Fibroblast of lung (primary cell): ENCODE data around the gene MRI1. TPM values are rescaled to one million over a fixed set of nuclear protein-coding genes. Genes with fewer than 3 reads are reported as not detected.

Experiments
- DNase-seq, 2 donors: peaks; one replicate each; pipeline versions ENCODE4 v3.0.0 to v3.0.0-alpha.2; 2010; ENCODE audit warnings: low read depth in 2 of 2
- H2AFZ ChIP-seq: 2 replicates; pipeline ENCODE4 v1.5.1; 2012; ENCODE audit warnings: low read length, control low read depth, inconsistent platforms
- H3K27ac ChIP-seq: 2 replicates; pipeline ENCODE4 v1.5.1; 2011; ENCODE audit warnings: low read length, control low read depth; ENCODE audit not compliant: insufficient read depth
- H3K27me3 ChIP-seq: 2 replicates; pipeline ENCODE4 v1.5.1; 2011; ENCODE audit warnings: mild to moderate bottlenecking, low read length; ENCODE audit not compliant: control insufficient read depth, insufficient read depth
- H3K36me3 ChIP-seq: 2 replicates; pipeline ENCODE4 v1.5.1; 2011; ENCODE audit warnings: low read length; ENCODE audit not compliant: control insufficient read depth, insufficient read depth
- H3K4me1 ChIP-seq: 2 replicates; pipeline ENCODE4 v1.5.1; 2011; ENCODE audit warnings: low read length; ENCODE audit not compliant: control insufficient read depth, insufficient read depth; ENCODE audit errors: extremely low read depth
- H3K4me2 ChIP-seq: 2 replicates; pipeline ENCODE4 v1.5.1; 2011; ENCODE audit warnings: low read length, control low read depth; ENCODE audit not compliant: insufficient read depth; ENCODE audit errors: extremely low read depth
- H3K4me3 ChIP-seq, 4 experiments: fragments of 200-600 bp in 1 of 4; sonication (generic) in 1 of 4; replicated peaks in 1 of 4; 2 replicates each; pipeline ENCODE4 v1.5.1; 2011 to 2016; ENCODE audit warnings: low read length in 4 of 4, low read depth in 3 of 4, mild to moderate bottlenecking in 3 of 4, control low read depth in 2 of 4, inconsistent platforms in 1 of 4, mixed read lengths in 1 of 4; ENCODE audit not compliant: insufficient read depth in 1 of 4; ENCODE audit errors: control extremely low read depth in 1 of 4
- H3K79me2 ChIP-seq: 2 replicates; pipeline ENCODE4 v1.5.1; 2012; ENCODE audit warnings: mild to moderate bottlenecking, low read length, inconsistent platforms; ENCODE audit not compliant: control insufficient read depth, insufficient read depth
- H3K9ac ChIP-seq: 2 replicates; pipeline ENCODE4 v1.5.1; 2011; ENCODE audit warnings: mild to moderate bottlenecking, low read length, control low read depth; ENCODE audit not compliant: insufficient read depth
- H3K9me3 ChIP-seq: 2 replicates; pipeline ENCODE4 v1.5.1; 2012; ENCODE audit warnings: low read depth, low read length; ENCODE audit not compliant: control insufficient read depth, insufficient read depth
- H4K20me1 ChIP-seq: 2 replicates; pipeline ENCODE4 v1.5.1; 2011; ENCODE audit warnings: low read length; ENCODE audit not compliant: control insufficient read depth, insufficient read depth; ENCODE audit errors: extremely low read depth
- EZH2 ChIP-seq: IDR thresholded peaks from 2 replicates; pipeline ENCODE4 v1.5.1; 2012; ENCODE audit warnings: low read length, control low read depth, mild to moderate bottlenecking; ENCODE audit errors: missing control alignments
- polyA plus RNA-seq, 2 donors: library from polyadenylated mRNA; depleted of rRNA in 1 of 2; stranded (reverse) in 1 of 2; unstranded in 1 of 2; fragments of >200 nt; gene quantifications; 2 replicates each; pipeline ENCODE4 v1.2.1, GENCODE V29; 2011 to 2012; ENCODE audit warnings: missing spikeins in 1 of 2
- total RNA-seq: library from RNA; depleted of rRNA; stranded (reverse); fragments of >200 nt; gene quantifications from 2 replicates; pipeline ENCODE4 v1.2.1, GENCODE V29; 2014
- TF ChIP-seq, protein P1 (sequence below), 2 donors: IDR thresholded peaks in 1 of 2; conservative IDR thresholded peaks in 1 of 2; 1 replicate in 1 of 2; 2 replicates in 1 of 2; pipeline ENCODE4 v1.5.1; 2011 to 2012; ENCODE audit warnings: low read length in 2 of 2, control low read depth in 1 of 2, inconsistent platforms in 1 of 2, low read depth in 1 of 2, mild to moderate bottlenecking in 1 of 2

The MRI1 gene
- total and polyA plus RNA-seq, 2 donors (not counting 1 experiment from before 2014, with no cell fraction given): 17.1 to 17.7 TPM

DNA sequence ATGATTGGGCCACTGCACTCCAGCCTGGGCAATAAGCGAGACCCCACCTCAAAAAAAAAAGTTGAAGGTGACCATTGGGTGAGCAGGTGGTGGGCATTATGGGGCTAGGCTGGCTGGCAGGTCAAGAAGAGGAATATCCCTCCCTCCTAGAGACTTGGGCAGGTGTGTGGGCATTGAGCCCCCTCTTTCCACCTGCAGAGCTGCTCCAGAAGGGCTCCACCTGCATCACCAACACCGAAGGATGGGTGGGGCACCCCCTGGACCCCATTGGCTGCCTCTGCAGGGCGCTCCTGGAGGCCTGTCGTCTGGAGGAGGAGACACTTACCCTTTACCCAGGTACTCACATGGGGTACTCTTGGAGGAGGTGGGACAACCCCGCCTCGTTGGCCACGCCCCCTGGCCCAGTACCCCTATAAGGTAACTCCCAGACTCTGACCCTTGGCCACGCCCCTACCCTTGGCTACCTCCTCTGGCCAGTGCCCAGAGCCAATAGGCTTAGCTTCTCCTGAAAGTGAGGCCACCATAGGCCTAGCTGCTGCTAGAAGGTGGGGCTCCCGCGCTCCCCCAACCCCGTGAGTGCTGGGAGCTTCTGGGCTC is 52.8 kb downstream of the MRI1 start:
- no peak for DNase-seq
- Histone ChIP-seq H3K4me3 (no peak overlapping the region), H3K27me3 (no peaks in the 10 kb centered on the region), H2AFZ (no peak overlapping the region), H3K79me2 (no peaks in the 10 kb centered on the region), H3K36me3 (peaks cover 21% of the 10 kb centered on the region), H3K4me2 (no peak overlapping the region), H3K27ac (no peak overlapping the region), H3K9ac (no peak overlapping the region), H4K20me1 (no peaks in the 10 kb centered on the region), H3K4me1 (no peaks in the 10 kb centered on the region), H3K9me3 (no peaks in the 10 kb centered on the region)
- TF ChIP-seq, protein P1, sequence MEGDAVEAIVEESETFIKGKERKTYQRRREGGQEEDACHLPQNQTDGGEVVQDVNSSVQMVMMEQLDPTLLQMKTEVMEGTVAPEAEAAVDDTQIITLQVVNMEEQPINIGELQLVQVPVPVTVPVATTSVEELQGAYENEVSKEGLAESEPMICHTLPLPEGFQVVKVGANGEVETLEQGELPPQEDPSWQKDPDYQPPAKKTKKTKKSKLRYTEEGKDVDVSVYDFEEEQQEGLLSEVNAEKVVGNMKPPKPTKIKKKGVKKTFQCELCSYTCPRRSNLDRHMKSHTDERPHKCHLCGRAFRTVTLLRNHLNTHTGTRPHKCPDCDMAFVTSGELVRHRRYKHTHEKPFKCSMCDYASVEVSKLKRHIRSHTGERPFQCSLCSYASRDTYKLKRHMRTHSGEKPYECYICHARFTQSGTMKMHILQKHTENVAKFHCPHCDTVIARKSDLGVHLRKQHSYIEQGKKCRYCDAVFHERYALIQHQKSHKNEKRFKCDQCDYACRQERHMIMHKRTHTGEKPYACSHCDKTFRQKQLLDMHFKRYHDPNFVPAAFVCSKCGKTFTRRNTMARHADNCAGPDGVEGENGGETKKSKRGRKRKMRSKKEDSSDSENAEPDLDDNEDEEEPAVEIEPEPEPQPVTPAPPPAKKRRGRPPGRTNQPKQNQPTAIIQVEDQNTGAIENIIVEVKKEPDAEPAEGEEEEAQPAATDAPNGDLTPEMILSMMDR (conservative IDR thresholded peaks at IDR 0.05 in 1 of 2, IDR thresholded peaks at IDR 0.05 in 1 of 2; ENCODE audit: low read depth in 1 of 2, low read length in 2 of 2): no peak
- TF ChIP-seq EZH2: no peak

DNA sequence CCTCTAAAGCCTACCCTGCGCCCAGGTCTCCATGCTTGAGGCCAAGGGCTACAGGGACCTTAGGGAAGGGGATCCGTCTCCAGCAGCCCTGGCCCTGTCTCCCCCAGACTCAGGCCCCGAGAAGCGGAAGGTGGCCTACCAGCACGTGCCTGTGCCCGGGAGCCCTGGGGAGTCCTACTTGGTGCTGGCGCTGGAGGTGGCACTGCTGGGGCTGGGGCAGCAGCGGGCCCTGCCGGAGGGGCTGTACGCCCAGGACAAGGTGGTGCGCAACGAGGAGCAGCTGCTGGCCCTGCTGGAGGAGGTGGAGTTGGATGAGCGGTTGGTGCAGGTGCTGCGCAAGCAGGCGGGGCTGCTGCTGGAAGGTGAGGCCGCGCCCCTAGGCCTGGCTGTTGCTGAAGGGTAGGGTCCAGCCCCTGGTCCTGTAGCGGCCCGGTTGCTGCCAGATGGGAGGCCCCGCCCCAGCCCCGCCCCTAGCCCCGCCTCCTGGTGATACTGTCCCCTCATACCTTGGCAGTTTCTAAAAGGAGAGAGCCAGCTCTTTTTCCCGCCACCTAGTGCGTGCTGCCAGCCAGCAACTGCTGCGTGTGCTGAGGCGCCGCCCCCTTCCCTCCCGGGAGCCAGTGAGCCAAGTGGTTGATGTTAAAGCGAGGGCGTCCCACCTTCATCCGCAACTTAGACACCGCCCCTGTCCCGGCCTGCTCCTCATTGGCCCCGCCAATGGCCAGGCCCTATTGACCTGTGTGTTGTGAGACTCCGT is 53.5 kb downstream of the MRI1 start:
- no peaks in the 10 kb centered on the region for H4K20me1 ChIP-seq
- H3K9me3 ChIP-seq: no peaks in the 10 kb centered on the region
- H3K9ac ChIP-seq: no peak overlapping the region
- H3K4me2 ChIP-seq: no peak overlapping the region
- H3K79me2 ChIP-seq: no peaks in the 10 kb centered on the region
- TF ChIP-seq, protein P1 (conservative IDR thresholded peaks at IDR 0.05 in 1 of 2, IDR thresholded peaks at IDR 0.05 in 1 of 2; ENCODE audit: low read depth in 1 of 2, low read length in 2 of 2): no peak
- TF ChIP-seq EZH2: no peak
- no peak for DNase-seq
- H3K27ac ChIP-seq: no peak overlapping the region
- no peaks in the 10 kb centered on the region for H3K27me3 ChIP-seq
- H3K36me3 ChIP-seq: peaks cover 20% of the 10 kb centered on the region
- H2AFZ ChIP-seq: no peak overlapping the region
- H3K4me1 ChIP-seq: no peaks in the 10 kb centered on the region
- H3K4me3 ChIP-seq: no peak overlapping the region

DNA sequence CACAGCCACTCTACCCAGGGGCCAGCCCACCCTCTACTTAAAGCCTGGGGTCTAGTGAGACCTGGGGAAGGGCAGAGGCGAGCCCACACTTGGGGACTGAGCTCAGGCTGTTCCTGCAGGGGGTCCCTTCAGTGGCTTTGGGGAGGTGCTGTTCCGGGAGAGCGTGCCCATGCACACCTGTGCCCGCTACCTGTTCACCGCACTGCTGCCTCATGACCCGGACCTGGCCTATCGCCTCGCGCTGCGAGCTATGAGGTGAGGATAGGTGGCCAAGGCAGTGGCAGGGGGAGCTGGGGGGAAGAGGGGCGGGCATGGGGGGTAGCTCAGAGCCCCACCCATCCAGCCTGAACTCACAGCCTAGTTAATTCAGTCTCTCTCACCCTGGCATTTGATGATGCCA is 54.9 kb downstream of the MRI1 start:
- TF ChIP-seq, protein P1 (conservative IDR thresholded peaks at IDR 0.05 in 1 of 2, IDR thresholded peaks at IDR 0.05 in 1 of 2; ENCODE audit: low read depth in 1 of 2, low read length in 2 of 2): no peak
- no peak for TF ChIP-seq EZH2
- no peaks in the 10 kb centered on the region for H4K20me1 ChIP-seq
- no peak overlapping the region for H3K4me3 ChIP-seq
- H3K9ac ChIP-seq: no peak overlapping the region
- no peaks in the 10 kb centered on the region for H3K9me3 ChIP-seq
- no peaks in the 10 kb centered on the region for H3K27me3 ChIP-seq
- H3K4me2 ChIP-seq: no peak overlapping the region
- no peak for DNase-seq
- H3K4me1 ChIP-seq: no peaks in the 10 kb centered on the region
- H3K27ac ChIP-seq: no peak overlapping the region
- peaks cover 14% of the 10 kb centered on the region for H3K36me3 ChIP-seq
- no peak overlapping the region for H2AFZ ChIP-seq
- H3K79me2 ChIP-seq: no peaks in the 10 kb centered on the region
